ENCODE data around the gene FOXO3B. TPM values are rescaled to one million over a fixed set of nuclear protein-coding genes. Genes with fewer than 3 reads are reported as not detected.
A peak's percentile ranks its signal among the peaks of the same experiment; 100 is the strongest.
"Not testable (repeated sequence)": the region's sequence is repeated elsewhere in the genome, so short reads cannot be mapped to it uniquely, and the experiment has no call there.

The FOXO3B gene
- total and polyA plus RNA-seq, 3 donors from 2014 or later = 3.4 to 12.1 (median 11.8) TPM

DNA sequence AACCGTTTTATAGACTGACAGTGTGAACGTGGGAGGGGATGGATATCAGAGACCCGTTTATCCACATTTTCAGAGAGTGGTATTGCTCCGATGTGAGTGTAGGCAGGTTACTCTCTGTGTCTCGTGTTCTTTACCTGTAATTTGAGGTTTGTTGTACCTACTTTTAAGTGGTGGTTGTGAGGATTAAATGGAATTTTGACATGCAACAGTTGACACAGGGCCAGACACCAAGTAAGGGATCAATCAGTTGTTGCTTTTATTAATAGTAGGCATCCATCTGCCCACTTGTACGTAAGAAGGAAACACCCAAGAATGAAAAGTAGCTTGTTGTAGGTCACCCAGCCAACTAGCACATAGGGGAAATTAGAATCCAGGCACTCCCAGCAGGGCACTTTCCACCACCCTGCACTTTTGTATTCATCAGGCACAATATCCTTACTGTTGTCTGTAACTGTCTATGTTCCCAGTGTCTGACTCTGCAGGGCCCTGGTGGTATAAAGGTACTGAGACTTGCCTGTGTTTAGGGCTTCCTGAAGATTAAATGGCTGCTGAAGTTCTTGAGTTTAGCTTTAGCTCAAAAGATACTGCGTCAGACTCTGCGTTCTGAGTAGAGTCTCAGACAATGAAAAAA is 16.5 kb upstream of the FOXO3B start:
- H3K36me3 ChIP-seq (ENCODE audit: low read depth, missing control alignments); intact Hi-C loops (cut with DNase I; ENCODE audit: low total_unique reads); H3K27me3 ChIP-seq; DNase-seq; H3K4me1 ChIP-seq; H3K27ac ChIP-seq; H3K9me3 ChIP-seq: not testable (repeated sequence)
- 46 to 47% methylated on average over 8 of the region's 8 CpGs for WGBS, 2 donors
- H3K4me3 ChIP-seq = peak overlapping the region in 1 of 2 donors; percentile 69

GRCh38 chr17:18695143-18695542 is 13.0 kb upstream of the FOXO3B start:
- H3K4me1 ChIP-seq; H3K9me3 ChIP-seq; H3K4me3 ChIP-seq; intact Hi-C loops (cut with DNase I; ENCODE audit: low total_unique reads); H3K36me3 ChIP-seq (ENCODE audit: low read depth, missing control alignments); H3K27me3 ChIP-seq; H3K27ac ChIP-seq; DNase-seq: not testable (repeated sequence)
- WGBS, 2 donors = 84% methylated on average over 2 of the region's 2 CpGs; no CpG with 5 or more reads in 1 of the 2 donors

- H3K27ac ChIP-seq; H3K36me3 ChIP-seq (ENCODE audit: low read depth, missing control alignments); H3K4me1 ChIP-seq; H3K9me3 ChIP-seq; DNase-seq; intact Hi-C loops (cut with DNase I; ENCODE audit: low total_unique reads); H3K27me3 ChIP-seq: not testable (repeated sequence)
- 0 to 3% methylated on average over 2 to 3 of the region's 3 CpGs for WGBS, 2 donors
- H3K4me3 ChIP-seq = peak overlapping the region in 1 of 2 donors; percentile 66
These were observed 554 bp upstream of the FOXO3B start for GRCh38 chr17:18682668-18683067.

DNA sequence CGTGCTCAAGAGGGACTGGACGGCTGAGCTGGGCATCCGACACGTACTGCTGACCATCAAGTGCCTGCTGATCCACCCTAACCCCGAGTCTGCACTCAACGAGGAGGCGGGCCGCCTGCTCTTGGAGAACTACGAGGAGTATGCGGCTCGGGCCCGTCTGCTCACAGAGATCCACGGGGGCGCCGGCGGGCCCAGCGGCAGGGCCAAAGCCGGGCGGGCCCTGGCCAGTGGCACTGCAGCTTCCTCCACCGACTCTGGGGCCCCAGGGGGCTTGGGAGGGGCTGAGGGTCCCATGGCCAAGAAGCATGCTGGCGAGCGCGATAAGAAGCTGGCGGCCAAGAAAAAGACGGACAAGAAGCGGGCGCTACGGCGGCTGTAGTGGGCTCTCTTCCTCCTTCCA is 4.7 kb downstream of the FOXO3B start:
- peak overlapping the region in 1 of 2 donors; percentile 26 for H3K4me3 ChIP-seq
- DNase-seq; H3K36me3 ChIP-seq (ENCODE audit: low read depth, missing control alignments); H3K4me1 ChIP-seq; intact Hi-C loops (cut with DNase I; ENCODE audit: low total_unique reads); H3K27me3 ChIP-seq; H3K9me3 ChIP-seq; H3K27ac ChIP-seq: not testable (repeated sequence)
- 82 to 90% methylated on average over 14 to 18 of the region's 29 CpGs for WGBS, 2 donors

GRCh38 chr17:18676928-18677327 is 5.2 kb downstream of the FOXO3B start:
- DNase-seq; H3K4me1 ChIP-seq; H3K36me3 ChIP-seq (ENCODE audit: low read depth, missing control alignments); H3K27me3 ChIP-seq; H3K27ac ChIP-seq; H3K9me3 ChIP-seq; intact Hi-C loops (cut with DNase I; ENCODE audit: low total_unique reads): not testable (repeated sequence)
- WGBS, 2 donors = 86 to 87% methylated on average over 3 of the region's 3 CpGs
- H3K4me3 ChIP-seq = peak overlapping the region in 1 of 2 donors; percentile 26

DNA sequence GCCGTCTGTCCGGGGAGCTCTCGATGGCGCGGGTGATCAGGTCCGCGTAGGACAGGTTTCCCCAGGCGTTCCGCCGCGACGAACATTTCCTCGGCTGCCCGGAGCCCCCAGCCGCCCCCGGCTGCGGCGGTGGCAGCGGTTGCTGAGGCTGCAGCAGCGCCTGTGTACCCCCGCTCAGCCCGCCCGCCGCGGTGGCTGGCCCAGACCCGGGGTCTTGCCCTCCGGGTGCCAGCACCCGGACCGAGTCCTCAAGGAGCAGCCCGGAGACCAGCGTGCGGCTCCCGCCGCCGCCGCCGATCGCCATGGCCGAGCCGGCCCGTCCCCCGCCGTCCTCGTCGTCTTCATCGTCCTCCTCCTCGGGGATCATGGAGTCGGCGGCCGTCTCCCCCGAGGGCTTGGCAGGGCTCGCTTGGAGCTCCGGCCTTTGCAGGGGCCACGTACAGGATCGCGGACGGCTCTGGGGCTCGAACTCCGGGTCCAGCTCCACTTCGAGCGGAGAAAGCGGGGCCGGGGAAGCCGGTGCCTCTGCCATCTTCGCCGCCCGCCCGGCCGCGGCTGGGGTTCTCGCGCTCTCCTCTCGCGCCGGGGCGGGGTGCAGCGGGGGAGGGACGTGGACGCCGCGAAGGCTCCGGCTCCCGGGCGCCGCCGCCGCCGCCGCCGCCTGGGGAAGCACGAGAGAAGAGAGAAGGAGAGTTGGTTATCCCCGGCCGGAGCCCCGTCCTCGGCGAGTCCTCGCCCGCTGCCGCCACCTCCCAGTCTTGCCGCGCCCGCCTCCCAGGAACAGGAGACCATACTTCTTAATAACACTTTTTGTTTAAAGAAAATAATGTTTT is 9.5 kb downstream of the FOXO3B start:
- H3K27me3 ChIP-seq; DNase-seq; H3K9me3 ChIP-seq; H3K27ac ChIP-seq; H3K4me1 ChIP-seq; H3K36me3 ChIP-seq (ENCODE audit: low read depth, missing control alignments); intact Hi-C loops (cut with DNase I; ENCODE audit: low total_unique reads): not testable (repeated sequence)
- H3K4me3 ChIP-seq = peak overlapping the region; percentile 9 to 26
- WGBS, 2 donors = 68 to 83% methylated on average over 25 to 50 of the region's 102 CpGs

DNA sequence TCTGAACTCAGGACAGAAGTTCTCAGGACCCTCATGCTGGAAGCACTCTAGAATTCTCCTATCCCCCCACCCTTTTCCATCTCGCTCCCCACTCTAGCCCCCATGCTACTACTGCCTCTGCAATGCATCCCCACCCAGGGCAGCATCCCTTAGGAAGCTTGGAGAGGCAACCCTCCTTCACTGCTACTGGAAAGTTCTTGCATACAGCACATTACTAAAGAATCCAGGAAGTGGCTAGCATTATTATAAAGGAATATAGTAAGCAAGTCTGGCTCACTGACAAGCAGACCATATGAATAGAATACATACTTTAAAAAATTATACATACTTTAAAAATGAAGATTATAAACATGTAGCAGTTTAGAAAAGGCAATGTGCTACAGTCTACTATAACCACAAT is 13.5 kb downstream of the FOXO3B start:
- H3K4me3 ChIP-seq; H3K27me3 ChIP-seq; H3K4me1 ChIP-seq; H3K27ac ChIP-seq; H3K9me3 ChIP-seq; DNase-seq; H3K36me3 ChIP-seq (ENCODE audit: low read depth, missing control alignments); intact Hi-C loops (cut with DNase I; ENCODE audit: low total_unique reads): not testable (repeated sequence)
- WGBS, 2 donors = 100% methylated on average over 1 of the region's 1 CpG

- H3K27me3 ChIP-seq; H3K9me3 ChIP-seq; H3K4me1 ChIP-seq; H3K4me3 ChIP-seq; DNase-seq; intact Hi-C loops (cut with DNase I; ENCODE audit: low total_unique reads); H3K36me3 ChIP-seq (ENCODE audit: low read depth, missing control alignments); H3K27ac ChIP-seq: not testable (repeated sequence)
- 89% methylated on average over 3 of the region's 3 CpGs; no CpG with 5 or more reads in 1 of the 2 donors for WGBS, 2 donors
These were observed 14.6 kb downstream of the FOXO3B start for GRCh38 chr17:18667535-18667934.

DNA sequence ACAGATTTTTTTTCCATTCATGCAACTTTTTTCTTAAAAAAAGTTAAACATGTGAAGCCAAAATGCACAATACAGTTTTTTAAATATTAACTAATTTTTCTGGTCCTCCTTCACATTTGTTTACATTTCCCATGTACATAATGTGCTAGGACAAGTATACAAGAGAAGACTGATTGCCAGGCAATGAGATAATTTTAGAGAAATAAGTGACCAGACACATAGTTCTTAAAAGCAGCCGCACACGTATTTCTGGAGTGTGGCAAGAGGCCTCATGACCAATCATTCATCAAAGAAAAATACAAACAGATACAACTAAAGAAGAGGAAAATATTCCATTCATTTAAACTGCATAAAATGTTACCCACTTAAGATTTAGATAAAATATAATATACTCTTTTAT is 15.8 kb downstream of the FOXO3B start:
- H3K27ac ChIP-seq; H3K36me3 ChIP-seq (ENCODE audit: low read depth, missing control alignments); H3K4me1 ChIP-seq; intact Hi-C loops (cut with DNase I; ENCODE audit: low total_unique reads); DNase-seq; H3K4me3 ChIP-seq; H3K9me3 ChIP-seq; H3K27me3 ChIP-seq: not testable (repeated sequence)
- 95 to 100% methylated on average over 2 of the region's 2 CpGs for WGBS, 2 donors

GRCh38 chr17:18661924-18662624 is 20.0 kb downstream of the FOXO3B start:
- H3K27ac ChIP-seq; H3K27me3 ChIP-seq; intact Hi-C loops (cut with DNase I; ENCODE audit: low total_unique reads); H3K36me3 ChIP-seq (ENCODE audit: low read depth, missing control alignments); H3K4me1 ChIP-seq; H3K4me3 ChIP-seq; DNase-seq; H3K9me3 ChIP-seq: not testable (repeated sequence)
- WGBS, 2 donors = 93 to 97% methylated on average over 5 of the region's 5 CpGs

DNA sequence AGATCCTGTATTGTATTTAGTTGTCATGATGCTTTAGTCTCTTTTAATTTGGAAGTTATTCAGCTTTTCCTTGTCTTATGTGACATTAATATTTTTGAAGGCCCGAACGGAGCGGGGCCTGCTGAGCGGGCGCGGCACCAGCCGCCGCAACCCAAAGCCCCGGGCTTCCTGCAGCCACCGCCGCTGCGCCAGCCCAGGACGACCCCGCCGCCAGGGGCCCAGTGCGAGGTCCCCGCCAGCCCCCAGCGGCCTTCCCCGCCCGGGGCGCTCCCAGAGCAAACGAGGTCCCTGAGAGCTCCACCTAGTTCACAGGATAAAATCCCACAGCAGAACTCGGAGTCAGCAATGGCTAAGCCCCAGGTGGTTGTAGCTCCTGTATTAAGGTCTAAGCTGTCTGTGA is 32.0 kb downstream of the FOXO3B start:
- H3K27me3 ChIP-seq; H3K4me3 ChIP-seq; intact Hi-C loops (cut with DNase I; ENCODE audit: low total_unique reads); H3K27ac ChIP-seq; H3K4me1 ChIP-seq; H3K36me3 ChIP-seq (ENCODE audit: low read depth, missing control alignments); DNase-seq; H3K9me3 ChIP-seq: not testable (repeated sequence)
- WGBS, 2 donors = 14 to 37% methylated on average over 21 to 23 of the region's 23 CpGs

DNA sequence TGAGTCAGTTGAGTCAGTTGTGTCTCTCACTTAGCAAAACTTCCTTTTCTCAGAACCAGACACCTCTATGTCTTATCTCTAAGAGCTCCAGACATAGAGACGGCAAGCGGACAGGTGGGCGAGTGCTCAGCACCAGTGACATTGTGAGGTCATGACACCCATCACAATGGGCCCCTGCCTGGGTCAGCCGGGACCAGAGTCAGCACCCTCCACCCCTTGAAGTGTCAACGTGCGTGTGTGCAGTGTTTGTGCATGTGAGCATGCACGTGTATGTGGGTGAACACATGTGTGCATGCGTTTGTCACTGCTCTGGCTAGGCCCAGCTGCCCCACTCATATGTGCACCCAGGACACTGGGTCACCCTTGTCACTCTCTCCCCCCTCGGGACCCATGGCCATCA is 37.8 kb downstream of the FOXO3B start, which contains the start of gene TBC1D28:
Gene TBC1D28 (minus strand): TSS at position 101 of the 400 bp plus-strand sequence. CDS start 3,039 bp downstream, outside the sequence.
- H3K27ac ChIP-seq; H3K4me3 ChIP-seq; H3K9me3 ChIP-seq; intact Hi-C loops (cut with DNase I; ENCODE audit: low total_unique reads); H3K27me3 ChIP-seq; DNase-seq; H3K36me3 ChIP-seq (ENCODE audit: low read depth, missing control alignments); H3K4me1 ChIP-seq: not testable (repeated sequence)
- 85 to 100% methylated on average over 2 to 9 of the region's 9 CpGs for WGBS, 2 donors
